LNCaP clone FGC (cell line): ENCODE measurements around the gene CYP2D6.
"Not testable (repeated sequence)": the region's sequence is repeated elsewhere in the genome, so short reads cannot be mapped to it uniquely, and the experiment has no call there.

Source experiments
- DNase-seq: peaks from one replicate; pipeline ENCODE4 v3.0.0-alpha.2; 2011; ENCODE audit warnings: low read depth
- H3K4me3 ChIP-seq: 2 replicates; pipeline ENCODE4 v1.5.1; 2011; ENCODE audit warnings: mild to moderate bottlenecking, low read depth, low read length, control low read depth
- TF ChIP-seq, protein P1 (sequence below): IDR thresholded peaks from 2 replicates; pipeline ENCODE4 v1.5.1; 2012; ENCODE audit warnings: mild to moderate bottlenecking; ENCODE audit not compliant: control insufficient read depth, insufficient read depth; ENCODE audit errors: extremely low read depth

The CYP2D6 gene

DNA sequence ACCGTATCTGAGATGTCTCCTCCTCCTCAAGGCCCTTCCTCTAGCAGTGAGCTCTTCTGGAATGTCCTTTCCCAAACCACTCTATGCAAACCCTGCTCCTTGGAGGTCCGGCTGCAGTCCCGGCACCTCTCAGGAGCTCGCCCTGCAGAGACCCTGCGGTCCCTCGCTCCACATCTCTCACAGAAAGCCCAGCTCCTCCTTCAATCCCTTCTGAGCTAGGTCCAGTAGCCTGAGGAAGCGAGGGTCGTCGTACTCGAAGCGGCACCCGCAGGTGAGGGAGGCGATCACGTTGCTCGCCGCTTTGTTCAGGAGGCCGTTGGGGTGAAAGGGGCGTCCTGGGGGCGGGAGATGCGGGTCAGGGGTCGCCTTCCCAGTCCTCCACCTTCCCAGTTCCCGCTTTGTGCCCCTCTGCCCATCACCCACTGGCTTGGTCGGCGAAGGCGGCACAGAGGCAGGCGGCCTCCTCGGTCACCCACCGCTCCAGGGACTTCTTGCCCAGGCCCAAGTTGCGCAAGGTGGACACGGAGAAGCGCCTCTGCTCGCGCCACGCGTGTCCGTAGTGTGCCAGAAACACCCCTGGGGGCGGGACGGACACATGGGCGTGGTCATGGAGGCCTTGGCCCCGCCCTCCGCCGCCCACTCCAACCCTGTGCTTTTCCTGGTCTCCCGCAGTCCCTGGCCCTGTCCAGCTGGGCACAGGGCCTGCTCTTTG is 21.5 kb upstream of the CYP2D6 start:
- H3K4me3 ChIP-seq = no peak overlapping the region
- TF ChIP-seq, protein P1, sequence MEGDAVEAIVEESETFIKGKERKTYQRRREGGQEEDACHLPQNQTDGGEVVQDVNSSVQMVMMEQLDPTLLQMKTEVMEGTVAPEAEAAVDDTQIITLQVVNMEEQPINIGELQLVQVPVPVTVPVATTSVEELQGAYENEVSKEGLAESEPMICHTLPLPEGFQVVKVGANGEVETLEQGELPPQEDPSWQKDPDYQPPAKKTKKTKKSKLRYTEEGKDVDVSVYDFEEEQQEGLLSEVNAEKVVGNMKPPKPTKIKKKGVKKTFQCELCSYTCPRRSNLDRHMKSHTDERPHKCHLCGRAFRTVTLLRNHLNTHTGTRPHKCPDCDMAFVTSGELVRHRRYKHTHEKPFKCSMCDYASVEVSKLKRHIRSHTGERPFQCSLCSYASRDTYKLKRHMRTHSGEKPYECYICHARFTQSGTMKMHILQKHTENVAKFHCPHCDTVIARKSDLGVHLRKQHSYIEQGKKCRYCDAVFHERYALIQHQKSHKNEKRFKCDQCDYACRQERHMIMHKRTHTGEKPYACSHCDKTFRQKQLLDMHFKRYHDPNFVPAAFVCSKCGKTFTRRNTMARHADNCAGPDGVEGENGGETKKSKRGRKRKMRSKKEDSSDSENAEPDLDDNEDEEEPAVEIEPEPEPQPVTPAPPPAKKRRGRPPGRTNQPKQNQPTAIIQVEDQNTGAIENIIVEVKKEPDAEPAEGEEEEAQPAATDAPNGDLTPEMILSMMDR = no peak

DNA sequence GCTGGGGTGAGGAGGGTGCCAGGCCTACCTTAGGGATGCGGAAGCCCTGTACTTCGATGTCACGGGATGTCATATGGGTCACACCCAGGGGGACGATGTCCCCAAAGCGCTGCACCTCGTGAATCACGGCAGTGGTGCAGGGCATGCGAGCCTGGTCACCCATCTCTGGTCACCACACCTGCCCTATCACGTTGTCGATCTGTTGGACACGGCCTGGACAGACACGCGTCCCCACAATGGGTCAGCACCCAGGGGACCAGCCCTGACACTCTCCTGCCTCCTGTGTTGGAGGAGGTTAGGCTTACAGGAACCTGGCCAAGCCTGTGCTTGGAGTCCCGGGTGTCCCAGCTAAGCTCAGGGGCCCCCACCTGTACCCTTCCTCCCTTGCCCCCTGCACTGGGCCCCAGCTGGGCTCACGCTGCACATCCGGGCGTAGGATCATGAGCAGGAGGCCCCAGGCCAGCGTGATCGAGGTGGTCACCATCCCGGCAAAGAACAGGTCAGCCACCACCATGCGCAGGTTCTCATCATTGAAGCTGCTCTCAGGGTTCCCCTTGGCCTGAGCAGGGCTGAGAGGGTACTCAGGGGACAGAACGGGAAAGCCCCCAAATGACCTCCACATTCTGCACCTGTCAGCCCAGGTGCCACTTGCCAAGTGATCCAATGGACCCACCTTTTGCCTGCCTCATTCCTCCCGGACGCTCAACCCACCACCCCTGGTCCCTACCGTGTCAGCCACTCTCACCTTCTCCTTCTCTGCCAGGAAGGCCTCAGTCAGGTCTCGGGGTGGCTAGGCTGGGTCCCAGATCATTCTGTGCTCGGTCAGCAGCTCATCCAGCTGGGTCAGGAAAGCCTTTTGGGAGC is 20.3 kb upstream of the CYP2D6 start:
- DNase-seq = no peak
- no peak overlapping the region for H3K4me3 ChIP-seq
- TF ChIP-seq, protein P1 = no peak

More for the DNA sequence above, 21.5 kb upstream of the CYP2D6 start:
- DNase-seq = no peak

GRCh38 chr22:42149798-42150197 is 19.2 kb upstream of the CYP2D6 start:
- not testable (repeated sequence) for DNase-seq, H3K4me3 ChIP-seq

- TF ChIP-seq, protein P1 = no peak
- no peak for DNase-seq
- no peak overlapping the region for H3K4me3 ChIP-seq
These were observed 14.6 kb upstream of the CYP2D6 start for GRCh38 chr22:42145175-42145574.

- not testable (repeated sequence) for DNase-seq, H3K4me3 ChIP-seq
These were observed 13.5 kb upstream of the CYP2D6 start for GRCh38 chr22:42143859-42144822.

- H3K4me3 ChIP-seq = no peak overlapping the region
- TF ChIP-seq, protein P1 = no peak
- DNase-seq = no peak
These were observed 12.3 kb upstream of the CYP2D6 start for GRCh38 chr22:42142771-42143461.

DNA sequence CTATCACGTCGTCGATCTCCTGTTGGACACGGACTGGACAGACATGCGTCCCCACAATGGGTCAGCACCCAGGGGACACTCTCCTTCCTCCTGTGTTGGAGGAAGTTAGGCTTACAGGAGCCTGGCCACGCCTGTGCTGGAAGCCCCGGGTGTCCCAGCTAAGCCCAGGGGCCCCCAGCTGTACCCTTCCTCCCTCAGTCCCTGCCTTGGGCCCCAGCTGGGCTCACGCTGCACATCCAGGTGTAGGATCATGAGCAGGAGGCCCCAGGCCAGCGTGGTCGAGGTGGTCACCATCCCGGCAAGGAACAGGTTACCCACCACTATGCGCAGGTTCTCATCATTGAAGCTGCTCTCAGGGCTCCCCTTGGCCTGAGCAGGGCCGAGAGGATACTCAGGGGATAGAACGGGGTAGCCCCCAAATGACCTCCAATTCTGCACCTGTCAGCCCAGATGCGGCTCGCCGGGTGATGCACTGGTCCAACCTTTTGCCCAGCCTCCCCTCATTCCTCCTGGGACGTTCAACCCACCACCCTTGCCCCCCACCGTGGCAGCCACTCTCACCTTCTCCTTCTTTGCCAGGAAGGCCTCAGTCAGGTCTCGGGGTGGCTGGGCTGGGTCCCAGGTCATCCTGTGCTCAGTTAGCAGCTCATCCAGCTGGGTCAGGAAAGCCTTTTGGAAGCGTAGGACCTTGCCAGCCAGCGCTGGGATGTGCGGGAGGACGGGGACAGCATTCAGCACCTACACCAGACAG is 10.9 kb upstream of the CYP2D6 start:
- DNase-seq, H3K4me3 ChIP-seq: not testable (repeated sequence)

- not testable (repeated sequence) for H3K4me3 ChIP-seq, DNase-seq
These were observed 9.5 kb upstream of the CYP2D6 start for GRCh38 chr22:42140153-42140552.

DNA sequence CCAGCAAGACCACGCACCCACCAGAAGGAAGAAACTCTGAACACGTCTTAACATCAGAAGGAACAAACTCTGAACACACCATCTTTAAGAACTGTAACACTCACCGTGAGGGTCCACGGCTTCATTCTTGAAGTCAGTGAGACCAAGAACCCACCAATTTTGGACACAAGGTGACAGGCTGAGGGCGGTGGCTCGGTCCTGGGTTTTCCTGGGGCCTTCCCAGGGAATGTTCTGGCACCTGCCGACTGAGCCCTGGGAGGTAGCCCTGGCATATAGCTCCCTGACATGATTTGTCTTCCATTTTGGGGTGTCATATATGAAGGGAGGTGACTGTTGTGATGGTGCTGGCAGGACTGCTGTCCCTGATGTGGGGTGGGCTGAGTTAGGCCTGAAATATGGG is 8.9 kb upstream of the CYP2D6 start:
- not testable (repeated sequence) for H3K4me3 ChIP-seq, DNase-seq
